BLaER1 treated with 17β-estradiol and CSF1 and Interleukin-3, amounts not matched to agents 10 nM and 100 nM (cell line): Measurements from ENCODE around the gene CYP20A1.
"Not testable (repeated sequence)": the region's sequence is repeated elsewhere in the genome, so short reads cannot be mapped to it uniquely, and the experiment has no call there.

Source experiments
- H3K27ac ChIP-seq, 11 experiments: shearing (Covaris generic); formaldehyde crosslinking; 2 replicates each; pipeline ENCODE4 v1.8.1; 2022
- H3K27me3 ChIP-seq, 11 experiments: shearing (Covaris generic); formaldehyde crosslinking; 2 replicates each; pipeline ENCODE4 v1.8.1; 2022
- H3K36me3 ChIP-seq, 11 experiments: shearing (Covaris generic); formaldehyde crosslinking; 2 replicates each; pipeline ENCODE4 v1.8.1; 2022
- H3K4me1 ChIP-seq, 10 experiments: shearing (Covaris generic); formaldehyde crosslinking; 2 replicates each; pipeline ENCODE4 v1.8.1; 2022
- H3K4me2 ChIP-seq, 11 experiments: shearing (Covaris generic); formaldehyde crosslinking; 2 replicates each; pipeline ENCODE4 v1.8.1; 2022
- H3K4me3 ChIP-seq, 10 experiments: shearing (Covaris generic); formaldehyde crosslinking; 2 replicates each; pipeline ENCODE4 v1.8.1; 2022
- H3K9ac ChIP-seq, 11 experiments: shearing (Covaris generic); formaldehyde crosslinking; 2 replicates each; pipeline ENCODE4 v1.8.1; 2022
- H3K9me3 ChIP-seq, 11 experiments: shearing (Covaris generic); formaldehyde crosslinking; replicated peaks in 1 of 11; 2 replicates each; pipeline ENCODE4 v1.8.1; 2022
- H4K20me1 ChIP-seq, 11 experiments: shearing (Covaris generic); formaldehyde crosslinking; 2 replicates each; pipeline ENCODE4 v1.8.1; 2022
- Cebpa-rat ChIP-seq, 11 experiments: shearing (Covaris generic); IDR thresholded peaks; 2 replicates each; pipeline ENCODE4 v1.8.1; 2022

The CYP20A1 gene

GRCh38 chr2:203225423-203226039 is 13.3 kb upstream of the CYP20A1 start:
- no peak overlapping the region for H3K27ac ChIP-seq
- no peak overlapping the region for H3K4me2 ChIP-seq
- peaks cover 0 to 6% (median 4%) of the 10 kb centered on the region in 11 experiments; a peak in 5 of 22 replicates for H3K9me3 ChIP-seq
- no peaks in the 10 kb centered on the region for H3K4me1 ChIP-seq
- no peak overlapping the region for H3K4me3 ChIP-seq
- no peak overlapping the region for H3K9ac ChIP-seq
- H3K27me3 ChIP-seq: no peaks in the 10 kb centered on the region
- no peaks in the 10 kb centered on the region for H3K36me3 ChIP-seq
- TF ChIP-seq Cebpa-rat (IDR thresholded peaks at IDR 0.05): no peak
- H4K20me1 ChIP-seq: no peaks in the 10 kb centered on the region

- not testable (repeated sequence) for H3K36me3 ChIP-seq, H3K27ac ChIP-seq, H3K4me1 ChIP-seq, H4K20me1 ChIP-seq, H3K9ac ChIP-seq, H3K4me2 ChIP-seq, H3K27me3 ChIP-seq, H3K4me3 ChIP-seq, H3K9me3 ChIP-seq
Observed at GRCh38 chr2:203229674-203230073, 9.1 kb upstream of the CYP20A1 start.

GRCh38 chr2:203237346-203238238 is 1.2 kb upstream of the CYP20A1 start:
- Histone ChIP-seq H4K20me1 (peaks cover 0 to 26% (median 7%) of the 10 kb centered on the region in 11 experiments; a peak in 12 of 22 replicates), H3K9me3 (no peaks in the 10 kb centered on the region), H3K4me3 (peak overlapping the region; percentile 74 to 95 (median 79); a peak in 16 of 20 replicates), H3K27me3 (no peaks in the 10 kb centered on the region), H3K36me3 (peaks cover 4 to 15% (median 11%) of the 10 kb centered on the region in 11 experiments; a peak in 20 of 22 replicates), H3K9ac (peak overlapping the region in 8 of 11 experiments; percentile 83 to 94 (median 91); a peak in 13 of 22 replicates), H3K27ac (peak overlapping the region in 5 of 11 experiments; percentile 89 to 96 (median 93); a peak in 8 of 22 replicates), H3K4me1 (peaks cover 13 to 30% (median 23%) of the 10 kb centered on the region in 10 experiments), H3K4me2 (peak overlapping the region; percentile 63 to 92 (median 79))
- no peak for TF ChIP-seq Cebpa-rat (IDR thresholded peaks at IDR 0.05)

DNA sequence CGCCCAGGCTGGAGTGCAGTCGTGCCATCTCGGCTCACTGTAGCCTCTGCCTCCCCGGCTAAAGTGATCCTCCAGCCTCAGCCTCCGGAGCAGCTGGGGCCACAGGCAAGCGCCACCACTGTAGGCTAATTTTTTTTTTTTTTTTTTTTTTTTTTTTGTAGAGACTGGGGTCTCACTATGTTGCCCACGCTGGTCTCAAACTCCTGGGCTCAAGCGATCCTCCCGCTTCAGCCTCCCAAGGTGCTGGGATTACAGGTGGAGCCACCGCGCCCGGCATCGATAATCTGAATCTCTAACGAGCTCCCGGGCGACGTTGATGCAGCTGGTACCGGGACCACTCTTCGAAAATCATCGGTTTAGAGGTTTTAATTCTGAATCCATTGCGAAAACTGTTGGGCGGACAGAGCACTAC is 520 bp upstream of the CYP20A1 start:
- peaks cover 13 to 30% (median 23%) of the 10 kb centered on the region in 10 experiments for H3K4me1 ChIP-seq
- H3K27ac ChIP-seq: peak overlapping the region; percentile 15 to 96 (median 92); a peak in 21 of 22 replicates
- H4K20me1 ChIP-seq: peaks cover 0 to 33% (median 7%) of the 10 kb centered on the region in 11 experiments; a peak in 12 of 22 replicates
- peaks cover 11 to 22% (median 18%) of the 10 kb centered on the region in 11 experiments; a peak in 21 of 22 replicates for H3K36me3 ChIP-seq
- H3K4me3 ChIP-seq: peak overlapping the region; percentile 74 to 95 (median 79)
- H3K4me2 ChIP-seq: peak overlapping the region; percentile 63 to 92 (median 79)
- H3K27me3 ChIP-seq: no peaks in the 10 kb centered on the region
- H3K9me3 ChIP-seq: no peaks in the 10 kb centered on the region
- peak overlapping the region; percentile 83 to 94 (median 90) for H3K9ac ChIP-seq
- TF ChIP-seq Cebpa-rat (IDR thresholded peaks at IDR 0.05): no peak

DNA sequence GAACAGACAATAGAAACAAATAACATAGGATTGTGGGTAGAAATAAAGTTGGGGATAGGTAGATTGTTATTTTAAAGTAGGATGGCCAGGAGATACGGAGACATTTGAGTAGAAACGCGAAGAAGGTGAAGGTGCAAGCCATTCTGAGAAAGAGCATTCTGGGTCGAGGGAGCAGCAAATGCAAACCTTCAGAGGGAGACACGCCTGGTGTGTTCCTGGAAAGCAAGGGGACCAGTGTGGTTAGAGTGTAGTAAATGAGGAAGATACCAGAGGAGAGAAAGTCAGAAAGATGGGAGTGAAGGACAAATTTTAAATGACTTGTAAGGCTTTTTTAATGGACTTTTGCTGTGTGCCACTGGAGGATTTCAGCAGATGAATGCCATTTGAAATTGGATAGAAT is 1.7 kb downstream of the CYP20A1 start:
- Histone ChIP-seq H3K27ac (peak overlapping the region in 1 of 11 experiments; percentile 94; a peak in 1 of 22 replicates), H3K36me3 (peaks cover 25 to 43% (median 32%) of the 10 kb centered on the region in 11 experiments), H3K4me2 (peak overlapping the region; percentile 73 to 97 (median 88)), H3K9me3 (no peaks in the 10 kb centered on the region), H4K20me1 (peaks cover 0 to 43% (median 9%) of the 10 kb centered on the region in 11 experiments; a peak in 12 of 22 replicates), H3K4me1 (peaks cover 13 to 30% (median 22%) of the 10 kb centered on the region in 10 experiments), H3K9ac (peak overlapping the region in 5 of 11 experiments; percentile 83 to 94 (median 92); a peak in 5 of 22 replicates), H3K27me3 (no peaks in the 10 kb centered on the region), H3K4me3 (peak overlapping the region in 9 of 10 experiments; percentile 74 to 95 (median 77); a peak in 14 of 20 replicates)
- TF ChIP-seq Cebpa-rat (IDR thresholded peaks at IDR 0.05): no peak

DNA sequence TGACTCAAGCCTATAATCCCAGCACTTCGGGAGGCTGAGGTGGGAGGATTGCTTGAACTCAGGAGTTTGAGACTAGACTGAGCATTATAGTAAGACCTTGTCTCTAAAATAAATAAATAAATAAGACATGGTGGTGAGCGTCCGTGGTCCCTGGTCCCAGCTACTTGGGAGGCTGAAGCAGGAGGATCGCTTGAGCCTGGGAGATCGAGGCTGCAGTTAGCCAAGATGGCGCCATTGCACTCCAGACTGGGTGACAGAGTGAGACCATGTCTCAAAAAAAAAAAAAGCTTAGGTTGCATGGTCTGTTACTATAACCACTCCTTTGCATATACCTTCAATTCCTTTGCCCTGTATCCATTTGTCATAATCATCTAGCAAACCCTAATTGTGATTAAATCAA is 3.7 kb downstream of the CYP20A1 start:
- Histone ChIP-seq H3K27ac (no peak overlapping the region), H4K20me1 (peaks cover 0 to 59% (median 15%) of the 10 kb centered on the region in 11 experiments; a peak in 12 of 22 replicates), H3K4me2 (no peak overlapping the region), H3K9ac (no peak overlapping the region), H3K27me3 (no peaks in the 10 kb centered on the region), H3K9me3 (no peaks in the 10 kb centered on the region), H3K4me1 (peaks cover 14 to 38% (median 21%) of the 10 kb centered on the region in 10 experiments), H3K36me3 (peaks cover 44 to 64% (median 51%) of the 10 kb centered on the region in 11 experiments), H3K4me3 (no peak overlapping the region)
- TF ChIP-seq Cebpa-rat (IDR thresholded peaks at IDR 0.05): no peak

DNA sequence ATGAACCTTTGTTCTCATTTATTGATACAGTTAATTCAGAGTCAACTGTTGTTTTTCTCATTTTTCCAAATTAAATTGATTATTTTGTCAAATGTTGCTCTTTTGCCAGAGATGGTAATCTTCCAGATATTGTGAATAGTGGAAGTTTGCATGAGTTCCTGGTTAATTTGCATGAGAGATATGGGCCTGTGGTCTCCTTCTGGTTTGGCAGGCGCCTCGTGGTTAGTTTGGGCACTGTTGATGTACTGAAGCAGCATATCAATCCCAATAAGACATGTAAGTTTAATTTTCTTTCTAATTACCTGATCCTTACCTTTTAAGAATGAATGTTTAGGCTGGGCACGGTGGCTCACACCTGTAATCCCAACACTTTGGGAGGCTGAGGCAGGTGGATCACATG is 7.8 kb downstream of the CYP20A1 start:
- no peak overlapping the region for H3K4me3 ChIP-seq
- peaks cover 0 to 53% (median 7%) of the 10 kb centered on the region in 11 experiments; a peak in 11 of 22 replicates for H4K20me1 ChIP-seq
- no peak overlapping the region for H3K9ac ChIP-seq
- H3K27me3 ChIP-seq: no peaks in the 10 kb centered on the region
- peaks cover 71 to 99% (median 82%) of the 10 kb centered on the region in 11 experiments for H3K36me3 ChIP-seq
- H3K27ac ChIP-seq: no peak overlapping the region
- no peak for TF ChIP-seq Cebpa-rat (IDR thresholded peaks at IDR 0.05)
- no peak overlapping the region for H3K4me2 ChIP-seq
- H3K9me3 ChIP-seq: no peaks in the 10 kb centered on the region
- H3K4me1 ChIP-seq: peaks cover 0 to 11% (median 3%) of the 10 kb centered on the region in 10 experiments; a peak in 5 of 20 replicates

GRCh38 chr2:203252818-203253217 is 14.0 kb downstream of the CYP20A1 start:
- Histone ChIP-seq H3K4me3 (no peak overlapping the region; a peak in 1 of 20 replicates), H3K36me3 (peaks cover 75 to 100% (median 92%) of the 10 kb centered on the region in 11 experiments), H3K9me3 (peaks cover 8 to 17% (median 14%) of the 10 kb centered on the region in 11 experiments; a peak in 19 of 22 replicates), H3K9ac (no peak overlapping the region), H3K27me3 (no peaks in the 10 kb centered on the region), H3K4me2 (no peak overlapping the region), H4K20me1 (peaks cover 0 to 17% (median 3%) of the 10 kb centered on the region in 11 experiments; a peak in 7 of 22 replicates), H3K4me1 (no peaks in the 10 kb centered on the region), H3K27ac (no peak overlapping the region)
- no peak for TF ChIP-seq Cebpa-rat (IDR thresholded peaks at IDR 0.05)

GRCh38 chr2:203253422-203254095 is 14.7 kb downstream of the CYP20A1 start:
- H4K20me1 ChIP-seq: peaks cover 0 to 20% (median 1%) of the 10 kb centered on the region in 11 experiments; a peak in 8 of 22 replicates
- not testable (repeated sequence) for H3K4me2 ChIP-seq, H3K9ac ChIP-seq, H3K27ac ChIP-seq, H3K4me3 ChIP-seq, H3K4me1 ChIP-seq, H3K27me3 ChIP-seq
- H3K9me3 ChIP-seq: peaks cover 8 to 17% (median 14%) of the 10 kb centered on the region in 11 experiments; a peak in 19 of 22 replicates
- peaks cover 71 to 100% (median 92%) of the 10 kb centered on the region in 11 experiments for H3K36me3 ChIP-seq
